Gastrocnemius medialis (tissue), 4 donors: ENCODE results near the gene MMP2. TPM values are rescaled to one million over a fixed set of nuclear protein-coding genes. Genes with fewer than 3 reads are reported as not detected.

Experiments
- ATAC-seq, 2 donors: fragments of 150-250 bp; one replicate each; pipeline ENCODE4 v1.9.1; 2016
- DNase-seq, 2 donors: peaks; one replicate each; pipeline ENCODE4 v3.0.0-alpha.2; 2019
- H3K27ac ChIP-seq, 4 donors: fragments of 200-600 bp; sonication (generic); 1 replicate in 1 of 4; 2 replicates in 3 of 4; pipeline ENCODE4 v1.5.1; 2016 to 2018; ENCODE audit warnings: mild to moderate bottlenecking in 2 of 4, moderate library complexity in 1 of 4
- H3K27me3 ChIP-seq, 3 donors: fragments of 200-600 bp; sonication (generic) in 2 of 3; 1 replicate in 1 of 3; 2 replicates in 2 of 3; pipeline versions ENCODE4 v1.5.1 to v1.6.0; 2016 to 2019; ENCODE audit warnings: mild to moderate bottlenecking in 1 of 3, moderate library complexity in 1 of 3
- H3K36me3 ChIP-seq, 2 donors: fragments of 200-600 bp; sonication (generic) in 1 of 2; one replicate each; pipeline ENCODE4 v1.5.1; 2017 to 2018
- H3K4me1 ChIP-seq, 2 donors: fragments of 200-600 bp; sonication (generic) in 1 of 2; one replicate each; pipeline ENCODE4 v1.5.1; 2016 to 2017; ENCODE audit warnings: mild to moderate bottlenecking in 2 of 2
- H3K4me3 ChIP-seq, 4 donors: fragments of 200-600 bp; sonication (generic) in 3 of 4; 1 replicate in 1 of 4; 2 replicates in 3 of 4; pipeline ENCODE4 v1.5.1; 2016 to 2019; ENCODE audit warnings: mild to moderate bottlenecking in 2 of 4
- H3K9me3 ChIP-seq, 3 donors: fragments of 200-600 bp; sonication (generic) in 2 of 3; 1 replicate in 1 of 3; 2 replicates in 2 of 3; pipeline ENCODE4 v1.5.1; 2016 to 2019
- POLR2A ChIP-seq, 2 donors: fragments of 450-650 bp; IDR thresholded peaks; one replicate each; pipeline ENCODE4 v1.6.1; 2017; ENCODE audit warnings: antibody characterized with exemption in 2 of 2, mild to moderate bottlenecking in 2 of 2, moderate library complexity in 2 of 2
- in situ Hi-C, 4 donors: fragments of 200-750 bp; cut with MboI; loops; one replicate each; pipeline versions ENCODE4 v1.15.0 to v1.8.0; 2017; ENCODE audit warnings: low sequenced_read_pairs in 4 of 4
- intact Hi-C: fragments of 100-400 bp; cut with DNase I; formaldehyde crosslinking; loops from one replicate; pipeline ENCODE4 v1.15.1; 2023; ENCODE audit warnings: low total_unique reads
- total RNA-seq, 4 donors: library from RNA; depleted of rRNA; stranded (reverse); fragments of >200 nt; gene quantifications; one replicate each; pipeline versions ENCODE4 v1.1.0 to v1.2.3, GENCODE V29; 2016
- TF ChIP-seq, protein P1 (sequence below), 5 experiments: fragments of 450-650 bp in 3 of 5; fragments of 200-600 bp in 2 of 5; sonication (generic) in 2 of 5; IDR thresholded peaks in 4 of 5; conservative IDR thresholded peaks in 1 of 5; 1 replicate in 4 of 5; 2 replicates in 1 of 5; pipeline ENCODE4 v1.5.1; 2016 to 2019; ENCODE audit warnings: antibody characterized with exemption in 5 of 5, mild to moderate bottlenecking in 3 of 5, moderate library complexity in 3 of 5

MMP2 gene
- total RNA-seq, 4 donors from 2014 or later: 26.6 to 119 (median 55.6) TPM

DNA sequence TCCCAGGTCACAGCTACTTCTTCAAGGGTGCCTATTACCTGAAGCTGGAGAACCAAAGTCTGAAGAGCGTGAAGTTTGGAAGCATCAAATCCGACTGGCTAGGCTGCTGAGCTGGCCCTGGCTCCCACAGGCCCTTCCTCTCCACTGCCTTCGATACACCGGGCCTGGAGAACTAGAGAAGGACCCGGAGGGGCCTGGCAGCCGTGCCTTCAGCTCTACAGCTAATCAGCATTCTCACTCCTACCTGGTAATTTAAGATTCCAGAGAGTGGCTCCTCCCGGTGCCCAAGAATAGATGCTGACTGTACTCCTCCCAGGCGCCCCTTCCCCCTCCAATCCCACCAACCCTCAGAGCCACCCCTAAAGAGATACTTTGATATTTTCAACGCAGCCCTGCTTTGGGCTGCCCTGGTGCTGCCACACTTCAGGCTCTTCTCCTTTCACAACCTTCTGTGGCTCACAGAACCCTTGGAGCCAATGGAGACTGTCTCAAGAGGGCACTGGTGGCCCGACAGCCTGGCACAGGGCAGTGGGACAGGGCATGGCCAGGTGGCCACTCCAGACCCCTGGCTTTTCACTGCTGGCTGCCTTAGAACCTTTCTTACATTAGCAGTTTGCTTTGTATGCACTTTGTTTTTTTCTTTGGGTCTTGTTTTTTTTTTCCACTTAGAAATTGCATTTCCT, 26.5 kb downstream of the MMP2 start:
- no peak overlapping the region for H3K27ac ChIP-seq
- intact Hi-C loops: no loop called here
- peaks cover 0 to 18% of the 10 kb centered on the region in 2 donors for H3K36me3 ChIP-seq
- in situ Hi-C loops: no loop called here
- H3K4me3 ChIP-seq: no peak overlapping the region
- peaks cover 0 to 8% (median 6%) of the 10 kb centered on the region in 3 donors for H3K27me3 ChIP-seq
- peaks cover 20 to 22% of the 10 kb centered on the region in 2 donors for H3K4me1 ChIP-seq
- DNase-seq: no peak
- TF ChIP-seq, protein P1, sequence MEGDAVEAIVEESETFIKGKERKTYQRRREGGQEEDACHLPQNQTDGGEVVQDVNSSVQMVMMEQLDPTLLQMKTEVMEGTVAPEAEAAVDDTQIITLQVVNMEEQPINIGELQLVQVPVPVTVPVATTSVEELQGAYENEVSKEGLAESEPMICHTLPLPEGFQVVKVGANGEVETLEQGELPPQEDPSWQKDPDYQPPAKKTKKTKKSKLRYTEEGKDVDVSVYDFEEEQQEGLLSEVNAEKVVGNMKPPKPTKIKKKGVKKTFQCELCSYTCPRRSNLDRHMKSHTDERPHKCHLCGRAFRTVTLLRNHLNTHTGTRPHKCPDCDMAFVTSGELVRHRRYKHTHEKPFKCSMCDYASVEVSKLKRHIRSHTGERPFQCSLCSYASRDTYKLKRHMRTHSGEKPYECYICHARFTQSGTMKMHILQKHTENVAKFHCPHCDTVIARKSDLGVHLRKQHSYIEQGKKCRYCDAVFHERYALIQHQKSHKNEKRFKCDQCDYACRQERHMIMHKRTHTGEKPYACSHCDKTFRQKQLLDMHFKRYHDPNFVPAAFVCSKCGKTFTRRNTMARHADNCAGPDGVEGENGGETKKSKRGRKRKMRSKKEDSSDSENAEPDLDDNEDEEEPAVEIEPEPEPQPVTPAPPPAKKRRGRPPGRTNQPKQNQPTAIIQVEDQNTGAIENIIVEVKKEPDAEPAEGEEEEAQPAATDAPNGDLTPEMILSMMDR (IDR thresholded peaks at IDR 0.05 in 4 of 5, conservative IDR thresholded peaks at IDR 0.05 in 1 of 5): no peak
- TF ChIP-seq POLR2A (IDR thresholded peaks at IDR 0.05): no peak
- no peak for ATAC-seq
- no peaks in the 10 kb centered on the region for H3K9me3 ChIP-seq

DNA sequence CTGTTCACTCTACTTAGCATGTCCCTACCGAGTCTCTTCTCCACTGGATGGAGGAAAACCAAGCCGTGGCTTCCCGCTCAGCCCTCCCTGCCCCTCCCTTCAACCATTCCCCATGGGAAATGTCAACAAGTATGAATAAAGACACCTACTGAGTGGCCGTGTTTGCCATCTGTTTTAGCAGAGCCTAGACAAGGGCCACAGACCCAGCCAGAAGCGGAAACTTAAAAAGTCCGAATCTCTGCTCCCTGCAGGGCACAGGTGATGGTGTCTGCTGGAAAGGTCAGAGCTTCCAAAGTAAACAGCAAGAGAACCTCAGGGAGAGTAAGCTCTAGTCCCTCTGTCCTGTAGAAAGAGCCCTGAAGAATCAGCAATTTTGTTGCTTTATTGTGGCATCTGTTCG, 27.1 kb downstream of the MMP2 start:
- H3K4me3 ChIP-seq: no peak overlapping the region
- DNase-seq (no peak), ATAC-seq (no peak)
- in situ Hi-C loops (no loop called here), intact Hi-C loops (no loop called here)
- TF ChIP-seq, protein P1 (IDR thresholded peaks at IDR 0.05 in 4 of 5, conservative IDR thresholded peaks at IDR 0.05 in 1 of 5): no peak
- no peak for TF ChIP-seq POLR2A (IDR thresholded peaks at IDR 0.05)
- H3K27me3 ChIP-seq: peaks cover 0 to 8% (median 6%) of the 10 kb centered on the region in 3 donors
- H3K9me3 ChIP-seq: no peaks in the 10 kb centered on the region
- H3K4me1 ChIP-seq: peaks cover 14 to 18% of the 10 kb centered on the region in 2 donors
- no peak overlapping the region for H3K27ac ChIP-seq
- peaks cover 0 to 18% of the 10 kb centered on the region in 2 donors for H3K36me3 ChIP-seq

DNA sequence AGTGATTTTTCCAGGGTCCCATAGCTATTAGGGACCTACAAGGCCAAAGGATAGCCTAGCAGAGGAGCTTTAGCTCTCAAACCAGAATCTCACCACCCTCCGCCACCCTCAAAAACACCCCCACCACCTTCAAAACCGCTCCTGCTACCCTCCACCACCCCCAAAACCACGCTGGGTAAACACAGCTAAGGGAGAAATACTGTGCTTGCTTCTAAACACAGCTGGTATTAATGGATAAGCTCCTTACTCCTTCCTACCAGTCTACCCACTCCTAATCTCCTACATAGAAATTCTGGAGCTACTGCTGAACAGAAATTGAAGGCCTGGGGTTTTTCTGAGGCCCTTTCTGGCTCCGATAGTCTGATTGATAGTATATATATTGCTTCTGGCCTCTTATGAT, 27.7 kb downstream of the MMP2 start:
- Histone ChIP-seq H3K36me3 (peaks cover 0 to 18% of the 10 kb centered on the region in 2 donors), H3K27me3 (peaks cover 0 to 8% (median 6%) of the 10 kb centered on the region in 3 donors), H3K27ac (no peak overlapping the region), H3K4me1 (peaks cover 14 to 18% of the 10 kb centered on the region in 2 donors), H3K9me3 (no peaks in the 10 kb centered on the region), H3K4me3 (no peak overlapping the region)
- TF ChIP-seq, protein P1 (IDR thresholded peaks at IDR 0.05 in 4 of 5, conservative IDR thresholded peaks at IDR 0.05 in 1 of 5): no peak
- TF ChIP-seq POLR2A (IDR thresholded peaks at IDR 0.05): no peak
- DNase-seq (no peak), ATAC-seq (no peak)
- in situ Hi-C loops: no loop called here
- intact Hi-C loops: no loop called here

DNA sequence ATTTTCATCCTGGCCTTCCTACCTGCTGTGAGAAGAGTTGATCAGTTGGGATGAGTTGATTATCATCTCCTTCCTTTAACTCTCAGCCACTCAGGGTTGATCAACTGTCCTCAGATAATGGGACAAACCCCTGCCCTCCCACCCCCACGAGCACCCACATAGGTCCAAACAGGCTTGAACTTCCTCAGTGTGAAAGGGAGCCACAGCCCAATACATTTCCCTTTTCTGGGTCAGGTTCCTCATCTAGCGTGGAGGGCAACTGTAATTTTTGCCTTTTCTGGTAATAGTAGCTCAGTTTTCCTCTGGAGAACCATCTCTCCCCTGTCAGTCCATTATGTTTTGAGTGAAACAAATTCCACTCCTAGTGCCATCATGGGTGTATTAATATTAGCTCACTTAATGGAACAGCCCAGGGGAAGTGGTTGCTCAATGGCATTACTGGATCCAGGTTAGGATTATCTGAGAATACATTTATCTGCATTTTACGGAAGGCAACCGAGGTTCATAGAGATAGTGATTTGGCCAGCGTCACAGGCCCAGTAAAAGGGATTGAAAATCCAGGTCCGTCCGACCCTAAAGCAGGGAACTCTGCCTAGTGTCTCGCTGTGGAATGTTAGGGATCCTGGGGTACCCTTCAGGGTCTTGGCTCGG, 29.4 kb downstream of the MMP2 start:
- peak in 1 of 2 donors; percentile 18 for ATAC-seq
- intact Hi-C loops: no loop called here
- Histone ChIP-seq H3K9me3 (no peaks in the 10 kb centered on the region), H3K36me3 (peaks cover 0 to 16% of the 10 kb centered on the region in 2 donors), H3K27me3 (peaks cover 0 to 8% (median 6%) of the 10 kb centered on the region in 3 donors), H3K4me1 (peaks cover 0 to 4% of the 10 kb centered on the region in 2 donors), H3K27ac (peak overlapping the region; percentile 67 to 75 (median 70)), H3K4me3 (peak overlapping the region; percentile 61 to 73 (median 66))
- in situ Hi-C loops: no loop called here
- no peak for TF ChIP-seq POLR2A (IDR thresholded peaks at IDR 0.05)
- TF ChIP-seq, protein P1 (IDR thresholded peaks at IDR 0.05 in 4 of 5, conservative IDR thresholded peaks at IDR 0.05 in 1 of 5): no peak
- no peak for DNase-seq
